Sigmoid colon (tissue), 4 donors: ENCODE data around the gene CTXN3.

ENCODE experiments used
- CTCF ChIP-seq, 4 experiments: fragments of 450-650 bp in 3 of 4; fragments of 200-600 bp in 1 of 4; IDR thresholded peaks; one replicate each; pipeline ENCODE4 v1.5.1; 2016 to 2019; ENCODE audit warnings: antibody characterized with exemption in 4 of 4, mild to moderate bottlenecking in 3 of 4, moderate library complexity in 2 of 4
- EP300 ChIP-seq, 4 donors: sonication (generic); formaldehyde crosslinking; IDR thresholded peaks; one replicate each; pipeline ENCODE4 v1.6.1; 2017; ENCODE audit warnings: antibody characterized with exemption in 4 of 4
- POLR2A ChIP-seq, 2 donors: fragments of 450-650 bp; IDR thresholded peaks; one replicate each; pipeline ENCODE4 v1.6.1; 2016; ENCODE audit warnings: antibody characterized with exemption in 2 of 2, mild to moderate bottlenecking in 2 of 2, moderate library complexity in 2 of 2

GRCh38 chr5:127639828-127640227, 9.1 kb upstream of the CTXN3 start:
- TF ChIP-seq POLR2A (IDR thresholded peaks at IDR 0.05) (no peak), EP300 (IDR thresholded peaks at IDR 0.05) (no peak), CTCF (IDR thresholded peaks at IDR 0.05) (no peak)
